HG02943 (cell line): ENCODE results near the gene OPTN.
A peak's percentile ranks its signal among the peaks of the same experiment; 100 is the strongest.
"Not testable (repeated sequence)": the region's sequence is repeated elsewhere in the genome, so short reads cannot be mapped to it uniquely, and the experiment has no call there.

Experiments used
- ATAC-seq: cut with Tn5 transposase; IDR thresholded peaks from one replicate; pipeline ENCODE4 v1.9.1; 2021; ENCODE audit warnings: mild to moderate bottlenecking, low read depth, moderate library complexity; ENCODE audit not compliant: unreplicated experiment

The OPTN gene

GRCh38 chr10:13117841-13118783 is 18.1 kb downstream of the OPTN start:
- ATAC-seq: no peak

GRCh38 chr10:13118784-13119410 is 18.9 kb downstream of the OPTN start:
- no peak for ATAC-seq

GRCh38 chr10:13120786-13121499 is 21.0 kb downstream of the OPTN start:
- no peak for ATAC-seq

GRCh38 chr10:13121500-13121854 is 21.5 kb downstream of the OPTN start:
- ATAC-seq: no peak

- no peak for ATAC-seq
Measured at GRCh38 chr10:13136651-13137050, 36.7 kb downstream of the OPTN start.

GRCh38 chr10:13139150-13139549 is 39.2 kb downstream of the OPTN start:
- no peak for ATAC-seq

- no peak for ATAC-seq
Measured at GRCh38 chr10:13139676-13140075, 39.7 kb downstream of the OPTN start.

GRCh38 chr10:13140627-13141190 is 40.7 kb downstream of the OPTN start:
- ATAC-seq: no peak

- no peak for ATAC-seq
Measured at GRCh38 chr10:13143766-13144165, 43.8 kb downstream of the OPTN start.

- ATAC-seq: no peak
Measured at GRCh38 chr10:13144814-13145213, 44.9 kb downstream of the OPTN start.

GRCh38 chr10:13146379-13146778 is 46.4 kb downstream of the OPTN start:
- no peak for ATAC-seq

- ATAC-seq: no peak
Measured at GRCh38 chr10:13147161-13147560, 47.2 kb downstream of the OPTN start.

- no peak for ATAC-seq
Measured at GRCh38 chr10:13152296-13152695, 52.3 kb downstream of the OPTN start.

GRCh38 chr10:13155860-13156259 is 55.9 kb downstream of the OPTN start:
- ATAC-seq: not testable (repeated sequence)

GRCh38 chr10:13158401-13158800 is 58.4 kb downstream of the OPTN start:
- ATAC-seq: no peak

GRCh38 chr10:13160934-13161856 is 61.2 kb downstream of the OPTN start, which contains the start of gene MCM10:
TSS of gene MCM10 (plus strand) at chr10:13161558. CDS start at chr10:13164203, 2,645 bp downstream.
- peak; percentile 100 for ATAC-seq

- ATAC-seq: no peak
Measured at GRCh38 chr10:13161857-13162271, 61.9 kb downstream of the OPTN start.

GRCh38 chr10:13163859-13164258 is 63.9 kb downstream of the OPTN start:
- no peak for ATAC-seq

- no peak for ATAC-seq
Measured at GRCh38 chr10:13165177-13165576, 65.2 kb downstream of the OPTN start.

GRCh38 chr10:13167568-13167967 is 67.6 kb downstream of the OPTN start:
- ATAC-seq: no peak
